VCaP (cell line): ENCODE data around the gene ATP4B.

Experiments
- H3K27ac ChIP-seq: fragments of 450-650 bp; 2 replicates; pipeline ENCODE4 v1.5.1; 2017
- TF ChIP-seq, protein P1 (sequence below): fragments of 450-650 bp; conservative IDR thresholded peaks from 2 replicates; pipeline ENCODE4 v1.5.1; 2017; ENCODE audit warnings: mild to moderate bottlenecking, moderate library complexity

The ATP4B gene

DNA sequence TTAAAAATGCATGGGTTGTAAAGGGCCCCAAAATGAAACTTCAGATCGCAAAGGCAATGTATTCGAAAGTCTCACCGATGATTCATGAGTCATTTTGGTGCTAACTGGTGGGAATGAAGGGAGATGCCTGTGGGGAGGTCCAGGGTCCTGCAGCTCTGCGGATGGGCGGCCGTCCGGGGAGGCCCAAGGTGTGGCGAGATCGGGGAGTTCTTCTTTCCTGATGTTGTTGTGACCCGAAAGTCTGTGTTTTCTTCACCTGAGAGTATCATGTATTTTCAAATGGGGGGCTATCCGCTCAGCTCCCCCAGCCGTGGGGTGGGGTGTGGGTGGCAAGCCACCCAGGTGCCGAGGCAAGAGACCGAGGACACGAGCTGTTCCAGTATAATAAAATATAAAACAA, 37.0 kb downstream of the ATP4B start:
- H3K27ac ChIP-seq = no peak overlapping the region
- TF ChIP-seq, protein P1, sequence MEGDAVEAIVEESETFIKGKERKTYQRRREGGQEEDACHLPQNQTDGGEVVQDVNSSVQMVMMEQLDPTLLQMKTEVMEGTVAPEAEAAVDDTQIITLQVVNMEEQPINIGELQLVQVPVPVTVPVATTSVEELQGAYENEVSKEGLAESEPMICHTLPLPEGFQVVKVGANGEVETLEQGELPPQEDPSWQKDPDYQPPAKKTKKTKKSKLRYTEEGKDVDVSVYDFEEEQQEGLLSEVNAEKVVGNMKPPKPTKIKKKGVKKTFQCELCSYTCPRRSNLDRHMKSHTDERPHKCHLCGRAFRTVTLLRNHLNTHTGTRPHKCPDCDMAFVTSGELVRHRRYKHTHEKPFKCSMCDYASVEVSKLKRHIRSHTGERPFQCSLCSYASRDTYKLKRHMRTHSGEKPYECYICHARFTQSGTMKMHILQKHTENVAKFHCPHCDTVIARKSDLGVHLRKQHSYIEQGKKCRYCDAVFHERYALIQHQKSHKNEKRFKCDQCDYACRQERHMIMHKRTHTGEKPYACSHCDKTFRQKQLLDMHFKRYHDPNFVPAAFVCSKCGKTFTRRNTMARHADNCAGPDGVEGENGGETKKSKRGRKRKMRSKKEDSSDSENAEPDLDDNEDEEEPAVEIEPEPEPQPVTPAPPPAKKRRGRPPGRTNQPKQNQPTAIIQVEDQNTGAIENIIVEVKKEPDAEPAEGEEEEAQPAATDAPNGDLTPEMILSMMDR = no peak

DNA sequence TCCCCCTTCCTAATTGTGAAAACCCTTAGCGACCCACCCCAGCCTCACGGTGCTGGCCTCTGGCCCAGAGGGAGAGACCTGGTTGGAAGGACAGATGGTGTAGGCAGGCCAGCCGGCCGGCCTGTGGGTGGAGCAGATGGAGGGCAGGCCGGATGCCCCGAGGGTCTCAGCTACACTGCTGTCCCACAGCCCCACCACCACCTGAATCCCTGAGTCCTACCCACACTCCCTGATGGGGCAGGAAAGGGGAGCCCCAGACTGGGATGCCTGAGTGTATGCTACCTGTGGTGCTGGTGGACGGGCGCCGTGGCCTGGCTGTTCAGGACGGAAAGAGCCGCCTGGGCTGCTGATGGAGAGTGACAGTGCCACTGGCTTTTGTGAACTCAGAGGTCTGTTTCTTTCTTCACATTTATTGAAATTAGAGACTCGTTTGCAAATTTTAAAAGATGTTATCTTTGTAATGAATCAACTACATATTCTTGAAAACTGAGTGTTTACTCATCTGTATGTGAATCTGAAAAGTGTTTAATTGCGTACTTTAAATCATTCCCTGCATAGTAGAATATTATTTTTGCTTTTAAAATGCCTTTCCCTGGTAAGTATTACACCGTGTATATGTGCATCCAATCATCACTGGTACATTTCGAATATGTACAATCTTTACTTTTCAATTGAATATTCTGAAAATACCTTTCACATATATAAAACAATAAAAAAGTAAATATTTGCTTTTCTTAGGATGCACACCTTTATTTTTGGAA, 37.8 kb downstream of the ATP4B start:
- TF ChIP-seq, protein P1 = no peak
- no peak overlapping the region for H3K27ac ChIP-seq

DNA sequence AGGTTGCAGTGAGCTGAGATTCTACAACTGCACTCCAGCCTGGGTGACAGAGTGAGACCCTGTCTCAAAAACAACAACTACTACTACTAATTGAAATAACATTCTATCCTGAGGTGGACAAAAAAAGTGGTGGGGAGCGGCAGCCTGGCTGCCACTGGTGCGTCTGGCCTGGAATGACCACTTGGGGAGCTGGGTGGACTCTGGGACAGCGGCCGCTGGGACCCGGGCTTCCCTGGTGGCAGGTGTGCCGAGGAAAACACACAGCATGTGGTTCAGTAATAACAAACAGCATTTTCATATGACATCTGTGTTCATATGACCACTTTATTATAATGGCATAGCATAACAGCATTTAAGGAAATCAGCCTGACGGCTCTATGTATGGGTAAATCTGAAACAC, 39.5 kb downstream of the ATP4B start:
- TF ChIP-seq, protein P1 = no peak

DNA sequence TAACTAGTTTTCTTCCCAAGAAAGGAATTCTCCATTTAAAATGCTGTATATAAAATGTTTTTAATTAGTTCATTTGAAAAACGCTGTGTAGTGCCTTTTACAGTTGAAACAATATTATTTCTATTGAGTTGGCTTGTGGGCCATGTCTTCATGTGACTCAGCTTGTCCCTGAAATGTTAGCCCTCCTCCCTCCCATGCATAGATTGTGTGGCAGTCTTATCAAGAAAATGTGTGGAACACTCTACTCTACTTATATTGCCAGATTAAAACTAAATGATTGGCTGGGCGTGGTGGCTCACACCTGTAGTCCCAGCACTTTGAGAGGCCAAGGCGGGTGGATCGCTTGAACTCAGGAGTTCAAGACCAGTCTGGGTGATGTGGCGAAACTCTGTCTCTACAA, 40.0 kb downstream of the ATP4B start:
- no peak overlapping the region for H3K27ac ChIP-seq
- TF ChIP-seq, protein P1 = no peak

More for the DNA sequence above, 39.5 kb downstream of the ATP4B start:
- H3K27ac ChIP-seq = no peak overlapping the region

DNA sequence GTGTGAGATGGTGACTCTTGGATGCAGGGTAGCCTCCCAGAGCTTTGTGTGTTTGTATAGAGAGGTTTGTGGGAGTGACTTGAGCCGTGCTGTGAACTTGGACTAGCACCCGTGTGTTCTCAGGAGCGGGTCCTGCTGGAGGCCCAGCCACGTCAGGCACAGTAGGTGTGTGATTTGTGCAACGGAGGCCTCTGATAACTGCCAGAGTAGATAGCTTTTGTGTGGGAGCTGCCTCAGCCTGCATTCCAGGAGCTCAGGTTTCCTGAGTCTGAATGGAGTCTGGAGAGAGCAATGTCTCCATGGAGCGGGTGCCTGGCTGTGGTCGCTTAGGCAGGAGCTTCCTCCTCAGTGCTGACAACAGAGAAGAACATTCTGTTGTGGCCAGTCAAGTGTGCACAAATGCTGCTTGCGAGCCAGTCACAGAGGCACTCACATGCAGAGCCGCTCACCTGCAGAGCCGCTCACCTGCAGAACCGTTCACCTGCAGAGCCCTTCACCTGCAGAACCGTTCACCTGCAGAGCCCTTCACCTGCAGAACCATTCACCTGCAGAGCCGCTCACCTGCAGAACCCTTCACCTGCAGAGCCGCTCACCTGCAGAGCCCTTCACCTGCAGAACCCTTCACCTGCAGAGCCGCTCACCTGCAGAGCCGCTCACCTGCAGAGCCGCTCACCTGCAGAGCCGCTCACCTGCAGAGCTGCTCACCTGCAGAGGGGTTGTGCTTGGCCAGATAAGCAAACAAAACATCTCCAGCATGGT, 40.8 kb downstream of the ATP4B start:
- no peak overlapping the region for H3K27ac ChIP-seq
- TF ChIP-seq, protein P1 = no peak

DNA sequence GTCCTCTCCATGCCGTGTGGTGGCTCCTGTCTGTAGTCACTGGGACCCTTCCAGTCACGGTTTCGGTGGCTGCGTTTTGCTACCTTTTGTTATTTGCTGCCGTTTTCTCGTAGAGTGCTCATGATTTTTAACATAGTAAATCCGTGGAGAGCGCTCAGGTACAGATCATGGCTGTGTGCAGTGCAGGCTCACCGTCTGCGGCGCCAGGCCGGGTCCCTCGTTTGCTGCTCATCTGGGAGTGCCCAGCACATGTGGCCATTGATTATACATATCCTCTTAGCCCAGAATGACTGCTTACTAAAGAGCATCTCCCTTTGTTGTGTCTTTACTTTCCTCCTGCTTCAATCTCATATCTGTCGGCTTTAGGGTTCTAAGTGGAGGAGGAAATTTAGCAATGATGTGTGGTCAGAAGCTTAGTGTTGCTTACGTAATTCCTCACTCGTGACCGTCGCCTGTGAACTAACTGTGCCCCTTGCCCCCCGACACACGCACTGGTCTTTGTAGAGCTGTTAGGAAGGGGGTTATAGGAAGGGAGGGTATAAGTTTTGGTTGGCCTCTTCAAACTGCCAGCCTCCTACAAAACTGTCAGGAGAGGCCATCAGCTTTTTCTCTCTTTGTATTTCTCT, 41.6 kb downstream of the ATP4B start:
- H3K27ac ChIP-seq = no peak overlapping the region
- TF ChIP-seq, protein P1 = no peak

DNA sequence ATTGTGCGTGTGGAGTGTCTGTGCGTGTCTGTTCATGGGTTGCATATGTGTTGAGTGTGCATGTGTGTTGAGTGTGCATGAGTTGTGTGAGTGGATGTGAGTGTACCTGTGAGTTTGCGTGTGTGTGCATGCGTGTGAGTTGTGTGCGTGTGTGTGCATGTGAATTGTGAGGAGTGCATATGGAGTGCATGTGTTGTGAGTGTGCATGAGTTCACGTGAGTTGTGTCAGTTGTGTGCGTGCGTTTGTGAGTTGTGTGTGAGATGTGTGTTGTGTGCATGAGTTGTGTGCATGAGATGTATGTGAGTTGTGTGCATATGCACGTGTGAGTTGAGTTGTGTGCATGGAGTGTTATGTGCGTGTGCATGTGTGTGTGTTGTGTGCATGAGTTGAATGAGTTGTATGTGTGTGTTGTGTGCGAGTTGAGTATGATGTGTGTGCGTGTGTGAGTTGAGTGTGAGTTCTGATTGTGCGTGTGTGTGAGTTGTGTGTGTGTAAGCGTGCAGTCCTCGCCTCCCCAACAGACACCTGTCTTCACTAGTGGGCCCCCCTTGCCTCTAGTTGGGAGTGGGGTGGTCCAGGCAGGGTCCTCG, 44.1 kb downstream of the ATP4B start:
- H3K27ac ChIP-seq = no peak overlapping the region
- TF ChIP-seq, protein P1 = no peak
